Aorta (tissue), 5 donors: ENCODE measurements around the gene AKAP7. TPM values are rescaled to one million over a fixed set of nuclear protein-coding genes. Genes with fewer than 3 reads are reported as not detected.

Source experiments
- ATAC-seq: fragments of 200-7000 bp; cut with Tn5 transposase; one replicate; pipeline ENCODE4 v1.9.1; 2022; ENCODE audit warnings: moderate library complexity; ENCODE audit not compliant: low FRiP score
- DNase-seq, 2 donors: peaks; one replicate each; pipeline ENCODE4 v3.0.0-alpha.2; 2020
- H3K27ac ChIP-seq, 2 donors: one replicate each; pipeline ENCODE4 v1.5.1; 2013; ENCODE audit warnings: low read length in 2 of 2, mild to moderate bottlenecking in 2 of 2, moderate library complexity in 2 of 2, control low read depth in 1 of 2, inconsistent platforms in 1 of 2, low read depth in 1 of 2
- H3K27me3 ChIP-seq, 2 donors: one replicate each; pipeline ENCODE4 v1.6.1; 2013; ENCODE audit warnings: control low read depth in 1 of 2, low read length in 1 of 2, mild to moderate bottlenecking in 1 of 2, moderate library complexity in 1 of 2; ENCODE audit not compliant: insufficient read depth in 2 of 2, control insufficient read depth in 1 of 2
- H3K36me3 ChIP-seq, 2 donors: one replicate each; pipeline ENCODE4 v1.6.1; 2013; ENCODE audit warnings: control low read depth in 1 of 2, low read length in 1 of 2, mild to moderate bottlenecking in 1 of 2; ENCODE audit not compliant: insufficient read depth in 2 of 2, control insufficient read depth in 1 of 2
- H3K4me1 ChIP-seq, 2 donors: one replicate each; pipeline ENCODE4 v1.6.1; 2013; ENCODE audit warnings: low read length in 2 of 2, control low read depth in 1 of 2, mild to moderate bottlenecking in 1 of 2, moderate library complexity in 1 of 2; ENCODE audit not compliant: insufficient read depth in 2 of 2, control insufficient read depth in 1 of 2
- H3K4me3 ChIP-seq, 2 donors: one replicate each; pipeline ENCODE4 v1.5.1; 2013; ENCODE audit warnings: low read length in 2 of 2, control low read depth in 1 of 2, mild to moderate bottlenecking in 1 of 2
- H3K9me3 ChIP-seq: one replicate; pipeline ENCODE4 v1.6.1; 2013; ENCODE audit warnings: mild to moderate bottlenecking, low read length; ENCODE audit not compliant: control insufficient read depth
- WGBS, 2 donors: extraction: QIAGEN DNeasy Blood & Tissue Kit; methylation state at CpG; one replicate each; pipeline ENCODE4 v1.1.7; 2013; 5-methylcytosine and 5-hydroxymethylcytosine counted together
- intact Hi-C, 2 donors: fragments of 100-400 bp; cut with DNase I; formaldehyde crosslinking; loops; one replicate each; pipeline versions ENCODE4 v1.14.2 to v1.15.0; 2022
- polyA plus RNA-seq, 2 donors: library from polyadenylated mRNA; stranded (reverse); fragments of 200-250 nt; gene quantifications; one replicate each; pipeline ENCODE4 v1.2.3, GENCODE V29; 2013
- total RNA-seq, 2 donors: library from RNA; stranded (reverse); fragmentation: NEBNext Ultra II Directional; extraction: Animal tissue kit (Norgen Biotek cat#: 25700); gene quantifications; one replicate each; pipeline ENCODE4 v1.2.1, GENCODE V29; 2021
- donor health status: healthy with polysubstance abuse.
- donor health status: Bipolar disorder and iron deficiency.
- donor health status: DM: no; HTN: no; CAD: no.
- donor health status: DM: no; HTN: no; CAD: no.
- donor health status: DM: yes; HTN: yes; CAD: no.

AKAP7 gene
- total and polyA plus RNA-seq, 4 donors: 5.4 to 9.1 (median 7.6) TPM

DNA sequence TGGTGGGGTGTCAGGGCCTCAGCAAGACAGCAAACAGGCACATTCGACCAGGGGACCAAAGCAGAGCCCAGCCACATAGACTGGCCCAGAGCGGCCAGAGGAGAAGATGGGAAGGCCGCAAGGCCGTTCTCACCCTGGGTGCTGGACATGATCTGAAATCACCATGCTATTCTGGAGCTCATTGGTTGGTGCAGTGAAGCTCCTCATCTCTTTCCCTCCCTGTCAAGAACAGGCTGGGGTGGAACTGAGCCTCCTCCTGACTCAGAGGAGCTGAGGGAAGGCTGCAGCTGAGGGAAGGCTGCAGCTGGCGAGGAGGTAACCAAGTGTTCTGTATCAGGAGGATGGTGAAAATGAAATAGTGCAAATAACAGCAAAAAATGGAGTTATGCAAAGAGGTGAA is 80.0 kb downstream of the AKAP7 start:
- no peak overlapping the region for H3K27ac ChIP-seq
- WGBS, 2 donors: 91 to 92% methylated on average over 5 of the region's 5 CpGs
- no peaks in the 10 kb centered on the region for H3K9me3 ChIP-seq
- DNase-seq (no peak), ATAC-seq (no peak)
- H3K4me3 ChIP-seq: no peak overlapping the region
- H3K27me3 ChIP-seq: no peaks in the 10 kb centered on the region
- H3K4me1 ChIP-seq: no peaks in the 10 kb centered on the region
- intact Hi-C loops: no loop called here
- H3K36me3 ChIP-seq: peaks cover 0 to 5% of the 10 kb centered on the region in 2 donors

DNA sequence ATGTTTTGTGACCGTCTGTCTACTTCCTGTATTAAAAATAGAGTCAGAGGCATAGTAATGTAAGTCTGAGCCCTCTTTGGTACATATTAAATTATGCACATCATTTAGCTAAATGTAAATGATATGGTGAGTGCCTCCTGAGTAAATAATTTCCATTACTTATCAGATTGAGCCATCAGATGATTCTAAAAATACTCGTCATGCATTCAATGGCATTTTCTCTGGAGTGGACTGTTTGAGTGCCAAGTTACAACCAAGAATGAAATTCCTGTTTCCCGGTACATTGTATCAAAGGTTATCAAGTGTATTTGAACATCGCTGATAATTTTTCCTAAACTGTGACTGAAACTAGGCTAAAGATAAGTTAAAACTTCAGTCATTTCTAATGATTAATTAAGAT is 81.0 kb downstream of the AKAP7 start:
- H3K27me3 ChIP-seq: no peaks in the 10 kb centered on the region
- H3K4me1 ChIP-seq: no peaks in the 10 kb centered on the region
- H3K36me3 ChIP-seq: no peaks in the 10 kb centered on the region
- no peaks in the 10 kb centered on the region for H3K9me3 ChIP-seq
- WGBS, 2 donors: 17 to 20% methylated on average over 4 of the region's 4 CpGs
- no peak for DNase-seq
- H3K4me3 ChIP-seq: no peak overlapping the region
- intact Hi-C loops: no loop called here
- H3K27ac ChIP-seq: no peak overlapping the region
- ATAC-seq: no peak

DNA sequence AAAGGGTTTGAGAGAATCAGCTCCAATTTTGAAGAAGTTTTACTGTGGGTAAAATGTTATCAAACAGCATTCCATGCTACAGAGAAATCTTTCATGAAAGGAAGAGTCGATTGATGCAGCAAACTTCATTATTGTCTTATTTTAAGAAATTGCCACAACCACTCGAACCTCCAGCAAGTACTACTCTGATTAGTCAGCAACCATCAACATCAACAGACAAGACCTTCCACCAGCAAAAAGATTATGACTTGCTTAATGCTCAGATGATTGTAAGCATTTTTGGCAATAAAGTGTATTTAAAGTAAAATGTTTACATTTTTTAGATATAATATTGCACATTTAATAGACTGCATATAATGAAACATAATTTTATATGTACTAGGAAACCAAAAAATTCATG is 87.5 kb downstream of the AKAP7 start:
- no peak overlapping the region for H3K27ac ChIP-seq
- H3K4me3 ChIP-seq: no peak overlapping the region
- ATAC-seq (no peak), DNase-seq (no peak)
- H3K36me3 ChIP-seq: peaks cover 0 to 2% of the 10 kb centered on the region in 2 donors
- intact Hi-C loops: no loop called here
- WGBS, 2 donors: 91 to 95% methylated on average over 2 of the region's 2 CpGs
- no peaks in the 10 kb centered on the region for H3K4me1 ChIP-seq
- H3K27me3 ChIP-seq: no peaks in the 10 kb centered on the region
- H3K9me3 ChIP-seq: no peaks in the 10 kb centered on the region

DNA sequence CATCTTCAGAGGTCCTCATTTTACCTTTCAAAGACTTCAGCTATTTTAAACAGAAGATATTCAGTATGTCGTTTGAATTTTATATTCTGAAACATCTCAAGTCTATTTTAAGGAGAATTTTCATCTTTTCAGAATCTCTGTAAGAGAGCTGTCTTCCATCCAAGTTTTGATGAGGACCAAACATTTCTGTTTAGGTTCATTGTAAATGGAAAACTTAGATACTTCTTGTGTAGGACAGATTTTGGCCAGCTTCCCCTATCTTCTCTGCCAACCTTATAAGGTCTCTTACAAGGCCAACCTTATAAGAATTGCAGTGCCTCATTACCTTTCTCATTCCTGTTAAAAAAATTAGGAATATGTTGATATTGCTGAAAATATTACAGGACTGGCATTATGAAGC is 88.1 kb downstream of the AKAP7 start:
- ATAC-seq (no peak), DNase-seq (no peak)
- no peak overlapping the region for H3K27ac ChIP-seq
- WGBS, 2 donors: 75 to 83% methylated on average over 1 of the region's 1 CpG
- H3K9me3 ChIP-seq: no peaks in the 10 kb centered on the region
- no peaks in the 10 kb centered on the region for H3K27me3 ChIP-seq
- peaks cover 0 to 2% of the 10 kb centered on the region in 2 donors for H3K36me3 ChIP-seq
- no peaks in the 10 kb centered on the region for H3K4me1 ChIP-seq
- intact Hi-C loops: no loop called here
- H3K4me3 ChIP-seq: no peak overlapping the region

DNA sequence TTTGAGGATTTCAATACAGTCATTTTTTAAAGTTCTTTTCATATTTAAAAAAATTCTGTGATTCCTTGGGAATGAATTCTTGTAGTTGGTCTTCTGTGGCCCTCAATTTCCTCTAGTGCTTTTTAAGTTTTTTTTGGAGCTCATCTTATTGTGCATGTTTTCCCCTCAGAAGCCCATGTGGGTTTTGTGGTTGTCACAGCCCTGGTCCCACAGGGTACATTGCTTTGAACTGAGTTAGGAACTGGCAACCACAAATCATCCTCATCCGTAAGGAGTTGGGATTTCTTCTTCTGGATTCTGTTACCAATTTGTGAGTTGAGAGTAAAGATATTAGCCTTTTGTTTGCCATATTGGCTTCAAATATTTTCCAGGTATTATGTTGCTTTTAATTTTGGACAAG is 89.9 kb downstream of the AKAP7 start:
- intact Hi-C loops: no loop called here
- ATAC-seq (no peak), DNase-seq (no peak)
- no peaks in the 10 kb centered on the region for H3K4me1 ChIP-seq
- no peak overlapping the region for H3K27ac ChIP-seq
- H3K27me3 ChIP-seq: no peaks in the 10 kb centered on the region
- no peaks in the 10 kb centered on the region for H3K9me3 ChIP-seq
- H3K4me3 ChIP-seq: no peak overlapping the region
- H3K36me3 ChIP-seq: peaks cover 0 to 2% of the 10 kb centered on the region in 2 donors
- WGBS, 2 donors: 91 to 96% methylated on average over 1 of the region's 1 CpG

DNA sequence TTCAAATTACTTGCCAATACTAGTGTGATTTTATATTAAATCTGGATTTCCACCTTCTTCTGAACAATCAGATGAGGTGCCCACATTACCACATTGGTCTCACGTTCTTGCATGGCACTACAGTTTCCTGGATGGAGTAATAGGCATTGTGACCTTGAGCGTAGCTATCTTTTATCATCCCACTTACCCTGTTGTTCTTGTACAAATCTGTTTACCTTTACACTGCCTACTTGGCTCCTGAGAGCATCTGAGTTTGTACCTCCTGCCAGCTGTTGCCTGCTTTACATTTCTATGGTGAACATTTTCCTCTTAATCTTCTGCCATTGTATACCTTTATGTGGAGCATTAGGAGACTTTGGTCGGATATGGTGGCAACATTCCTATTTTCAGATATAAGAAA is 90.7 kb downstream of the AKAP7 start:
- H3K4me1 ChIP-seq: no peaks in the 10 kb centered on the region
- no peak overlapping the region for H3K4me3 ChIP-seq
- ATAC-seq (no peak), DNase-seq (no peak)
- peaks cover 0 to 2% of the 10 kb centered on the region in 2 donors for H3K36me3 ChIP-seq
- intact Hi-C loops: no loop called here
- no peak overlapping the region for H3K27ac ChIP-seq
- no peaks in the 10 kb centered on the region for H3K9me3 ChIP-seq
- WGBS, 2 donors: 87 to 89% methylated on average over 3 of the region's 3 CpGs
- H3K27me3 ChIP-seq: no peaks in the 10 kb centered on the region

DNA sequence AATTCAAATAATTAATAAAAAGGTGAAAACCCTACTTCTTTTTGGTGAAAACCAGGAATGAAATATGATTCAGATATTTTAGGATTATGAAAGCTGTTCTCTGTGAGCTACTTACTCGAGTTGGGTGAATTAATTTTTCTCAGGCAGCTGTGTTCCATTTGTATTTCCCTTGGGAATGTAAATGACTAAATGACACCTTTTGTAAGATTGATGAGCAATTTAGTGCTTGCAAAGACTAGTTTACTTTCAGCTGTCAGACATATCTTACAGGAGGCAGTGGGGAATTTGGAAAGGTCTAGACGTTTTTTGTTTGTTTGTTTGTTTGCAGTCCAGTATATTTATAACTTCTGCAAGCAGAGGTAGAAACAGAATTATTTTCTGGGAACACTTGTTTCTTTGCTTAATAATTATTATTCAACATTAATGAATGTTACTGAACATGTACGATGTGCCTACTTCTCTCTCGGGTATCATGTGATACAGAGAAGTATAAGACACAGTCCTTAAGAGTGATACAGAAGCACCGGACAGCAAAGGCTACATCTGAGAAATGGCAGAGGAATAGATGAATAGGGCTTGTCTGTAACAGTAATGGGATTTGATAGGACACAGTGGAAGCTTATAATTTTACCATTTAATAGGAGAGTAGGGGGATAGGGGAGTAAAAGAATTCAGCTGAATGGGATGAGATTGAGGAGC is 91.3 kb downstream of the AKAP7 start:
- intact Hi-C loops: no loop called here
- H3K27ac ChIP-seq: no peak overlapping the region
- H3K36me3 ChIP-seq: peaks cover 0 to 2% of the 10 kb centered on the region in 2 donors
- H3K4me3 ChIP-seq: no peak overlapping the region
- no peaks in the 10 kb centered on the region for H3K27me3 ChIP-seq
- DNase-seq (no peak), ATAC-seq (no peak)
- WGBS, 2 donors: 82 to 84% methylated on average over 5 of the region's 5 CpGs
- H3K4me1 ChIP-seq: no peaks in the 10 kb centered on the region
- no peaks in the 10 kb centered on the region for H3K9me3 ChIP-seq

DNA sequence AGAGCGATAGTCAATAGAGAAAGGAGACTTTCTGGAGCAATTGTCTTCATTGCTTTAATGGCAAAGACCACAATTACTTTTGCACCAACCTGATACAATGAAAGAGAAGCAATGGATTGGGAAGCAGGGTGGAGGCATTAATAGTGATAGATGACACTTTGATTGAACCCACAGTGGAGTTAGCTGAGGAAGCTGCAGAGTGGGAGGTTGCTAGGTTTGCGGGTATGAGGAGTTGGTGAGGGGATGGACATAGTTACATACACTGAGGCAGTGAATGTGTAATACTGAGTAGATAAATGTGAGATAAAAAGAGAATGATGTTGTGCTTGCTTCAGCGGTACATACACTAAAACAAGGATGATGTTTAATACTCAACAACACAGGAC is 91.9 kb downstream of the AKAP7 start:
- peaks cover 0 to 2% of the 10 kb centered on the region in 2 donors for H3K36me3 ChIP-seq
- H3K27ac ChIP-seq: no peak overlapping the region
- no peak overlapping the region for H3K4me3 ChIP-seq
- no peak for DNase-seq
- intact Hi-C loops: no loop called here
- no peaks in the 10 kb centered on the region for H3K27me3 ChIP-seq
- WGBS, 2 donors: 94 to 96% methylated on average over 3 of the region's 3 CpGs
- H3K9me3 ChIP-seq: no peaks in the 10 kb centered on the region
- H3K4me1 ChIP-seq: no peaks in the 10 kb centered on the region
- no peak for ATAC-seq

DNA sequence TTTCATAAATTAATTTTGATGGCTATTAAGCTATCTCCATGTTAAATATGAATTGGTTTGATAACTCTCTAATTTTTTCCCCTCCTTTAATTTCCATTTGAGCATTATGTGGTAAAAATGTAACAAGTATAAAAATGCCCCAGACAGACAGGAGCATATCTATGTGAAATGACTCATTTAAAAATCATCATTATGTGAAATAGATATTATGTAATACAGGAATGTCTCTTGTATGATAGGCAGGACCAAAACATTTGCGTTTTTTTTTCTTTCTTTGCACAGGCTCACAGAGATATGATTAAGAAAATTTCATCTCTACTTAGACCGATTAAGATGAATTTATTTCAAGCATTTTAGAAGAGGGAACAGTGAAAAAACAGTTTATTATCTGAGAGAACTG is 95.8 kb downstream of the AKAP7 start:
- intact Hi-C loops: no loop called here
- Histone ChIP-seq H3K9me3 (no peaks in the 10 kb centered on the region), H3K36me3 (no peaks in the 10 kb centered on the region), H3K27ac (no peak overlapping the region), H3K27me3 (no peaks in the 10 kb centered on the region), H3K4me3 (no peak overlapping the region), H3K4me1 (no peaks in the 10 kb centered on the region)
- DNase-seq: no peak
- no peak for ATAC-seq
- WGBS, 2 donors: 76 to 86% methylated on average over 2 of the region's 2 CpGs
